ENCODE results near the gene ARHGAP24.
"Not testable (repeated sequence)": the region's sequence is repeated elsewhere in the genome, so short reads cannot be mapped to it uniquely, and the experiment has no call there.

The ARHGAP24 gene

DNA sequence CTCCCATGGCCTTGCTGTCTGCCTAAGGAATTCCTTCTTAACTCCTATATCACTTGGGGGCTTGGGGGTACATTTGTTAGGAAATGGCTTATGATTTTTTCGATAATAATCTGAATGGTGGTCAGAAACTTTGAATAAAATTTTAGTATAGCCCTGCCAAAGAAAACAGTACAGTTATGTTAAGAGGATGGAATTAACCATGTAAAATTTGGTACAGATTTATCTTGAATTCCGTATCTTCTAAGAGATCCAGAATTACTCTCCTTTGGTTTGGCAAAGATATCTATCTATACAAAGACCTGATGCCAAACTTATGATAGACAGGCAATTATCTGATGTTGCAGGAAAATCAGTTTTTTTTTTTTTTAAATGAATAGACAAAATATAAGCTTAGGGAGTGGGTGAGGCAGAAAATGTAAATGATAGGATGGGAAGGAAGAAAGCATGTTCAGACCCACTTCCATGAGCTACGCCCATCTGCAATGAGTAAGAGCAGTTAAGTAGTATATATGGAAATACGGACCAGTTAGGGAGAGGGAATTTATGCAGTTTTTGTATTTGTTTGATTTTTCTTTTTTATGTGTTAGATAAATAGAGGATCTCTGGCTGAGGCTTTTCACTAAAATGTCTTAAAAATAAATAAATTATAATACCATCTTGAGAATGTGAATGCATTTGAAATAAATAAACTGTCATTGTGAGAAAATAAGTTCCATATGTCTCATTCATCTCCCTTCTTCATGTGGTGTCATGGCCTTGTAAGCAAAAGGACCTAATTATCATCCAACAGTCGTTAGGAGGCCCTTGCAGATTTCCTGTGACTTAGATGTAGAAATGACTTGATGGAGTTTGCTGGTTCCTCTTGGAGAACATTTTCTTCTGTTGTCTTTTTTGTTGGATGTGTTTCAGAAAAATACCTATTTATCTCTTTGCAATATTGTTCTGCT is 389.6 kb downstream of the ARHGAP24 start:
- no peak for DNase-seq (ENCODE audit: low spot score)

DNA sequence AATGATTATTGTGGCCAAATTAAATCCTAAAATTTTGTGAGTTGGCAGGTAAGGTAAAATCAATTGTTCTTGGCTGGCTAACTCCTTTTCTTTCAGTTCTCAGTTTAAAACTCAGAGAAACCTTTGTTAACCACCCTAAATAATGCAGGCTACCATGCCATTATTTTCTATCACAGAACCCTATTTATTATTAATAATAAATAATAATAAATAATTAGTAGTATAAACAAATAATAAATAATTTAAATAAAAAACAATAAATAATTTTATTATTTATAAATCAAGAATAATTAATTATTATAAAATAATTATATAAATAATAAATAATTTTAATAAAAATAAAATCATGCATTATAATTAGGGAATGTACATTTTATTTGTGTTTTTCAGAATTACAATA is 390.3 kb downstream of the ARHGAP24 start:
- no peak for DNase-seq (ENCODE audit: low spot score)

GRCh38 chr4:85866508-85866907 is 391.6 kb downstream of the ARHGAP24 start:
- no peak for DNase-seq (ENCODE audit: low spot score)

GRCh38 chr4:85867271-85867670 is 392.3 kb downstream of the ARHGAP24 start:
- no peak for DNase-seq (ENCODE audit: low spot score)

DNA sequence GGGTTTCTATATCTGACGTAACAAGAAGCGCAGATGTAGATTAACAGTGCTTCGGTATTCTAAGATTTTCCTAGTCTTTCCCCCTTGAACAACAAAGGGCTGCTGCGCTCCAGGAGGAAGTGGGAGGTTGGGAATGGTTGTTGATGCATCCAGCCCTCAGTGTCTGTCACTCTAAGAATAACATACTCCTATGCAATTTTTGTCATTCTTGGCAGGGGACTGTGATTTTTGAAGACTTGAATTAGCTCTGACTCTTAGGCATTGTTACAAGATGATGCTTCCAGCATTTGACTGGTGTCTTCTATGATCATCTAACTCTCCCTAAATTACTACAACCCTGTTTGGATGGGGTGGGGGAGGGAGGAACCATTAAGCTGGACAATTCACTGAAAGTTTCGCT is 394.2 kb downstream of the ARHGAP24 start:
- DNase-seq (ENCODE audit: low spot score) = no peak

- peak; percentile 26 for DNase-seq (ENCODE audit: low spot score)
Measured at GRCh38 chr4:85870298-85871083, 395.5 kb downstream of the ARHGAP24 start.

DNA sequence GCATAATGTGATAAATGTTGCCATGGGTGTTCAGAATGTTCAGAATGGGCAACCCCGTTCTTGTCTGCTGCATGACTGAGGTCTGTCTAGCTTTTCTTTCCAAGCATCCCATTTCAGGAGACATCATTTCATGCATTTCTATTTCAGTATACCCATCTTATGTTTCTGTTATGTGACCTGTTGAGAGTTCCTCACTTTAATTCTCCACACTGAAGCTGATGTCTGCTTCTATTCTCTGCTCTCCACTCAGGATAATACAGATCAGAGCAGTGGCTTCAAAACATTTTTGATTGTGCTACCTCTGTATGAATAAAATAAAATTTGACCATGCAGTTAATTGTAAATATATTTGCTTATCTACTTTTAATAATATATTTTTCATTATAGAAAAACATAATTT is 398.6 kb downstream of the ARHGAP24 start:
- DNase-seq (ENCODE audit: low spot score) = no peak

DNA sequence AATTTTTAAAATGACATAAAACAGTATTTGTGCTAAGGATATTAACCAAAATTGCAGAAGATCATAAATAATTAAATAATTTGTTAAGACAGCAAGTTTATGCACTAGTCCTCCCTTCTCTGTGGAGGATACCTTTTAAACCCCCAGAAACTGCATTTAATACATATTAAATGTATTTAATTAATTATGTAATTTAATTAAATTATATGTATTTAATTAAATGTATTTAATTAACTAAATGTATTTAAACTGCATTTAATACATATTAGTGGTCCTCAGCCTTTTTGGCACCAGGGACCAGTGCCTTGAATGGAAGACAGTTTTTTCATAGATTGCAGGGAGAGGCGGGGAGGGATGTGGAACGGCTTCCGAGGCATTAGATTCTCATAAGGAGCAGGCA is 404.6 kb downstream of the ARHGAP24 start:
- DNase-seq (ENCODE audit: low spot score) = no peak

GRCh38 chr4:85883180-85883579 is 408.2 kb downstream of the ARHGAP24 start:
- DNase-seq (ENCODE audit: low spot score) = no peak

DNA sequence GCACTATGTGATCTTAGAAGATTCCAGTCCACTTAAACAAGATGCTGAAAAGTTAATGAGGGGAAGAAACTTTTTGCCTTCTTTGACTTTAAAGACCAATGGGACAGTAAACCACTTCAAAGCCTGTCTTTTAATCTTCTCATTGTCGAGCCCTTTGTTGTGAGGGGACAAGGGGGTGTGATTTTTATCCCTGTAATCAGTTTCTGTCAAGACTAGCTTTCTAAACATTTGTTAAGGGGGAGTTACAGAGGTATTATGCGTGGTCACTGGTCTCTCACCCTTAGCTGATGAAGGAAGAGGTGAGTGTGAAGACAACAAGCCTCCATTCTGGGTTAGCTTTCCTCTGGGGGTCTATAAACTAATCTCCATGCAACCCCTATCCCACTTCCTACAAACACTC is 409.3 kb downstream of the ARHGAP24 start:
- DNase-seq (ENCODE audit: low spot score) = no peak

DNA sequence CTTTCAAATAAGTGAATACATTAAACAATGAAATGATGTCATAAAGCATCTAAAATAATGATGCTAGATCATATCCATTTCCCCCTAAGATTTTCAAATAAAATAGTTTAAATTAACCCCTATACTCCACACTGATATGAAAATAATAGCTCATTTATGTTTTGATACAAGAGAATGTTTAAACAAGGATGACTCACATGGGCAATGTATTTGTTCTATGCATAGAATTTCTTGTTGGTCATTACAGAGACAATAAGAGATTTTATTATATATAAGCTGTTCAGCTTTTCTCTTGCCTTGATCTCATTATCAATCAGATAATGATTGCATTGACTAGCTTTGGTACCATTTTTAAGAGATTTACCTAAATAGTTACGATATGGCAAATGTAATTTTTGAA is 411.7 kb downstream of the ARHGAP24 start:
- no peak for DNase-seq (ENCODE audit: low spot score)

DNA sequence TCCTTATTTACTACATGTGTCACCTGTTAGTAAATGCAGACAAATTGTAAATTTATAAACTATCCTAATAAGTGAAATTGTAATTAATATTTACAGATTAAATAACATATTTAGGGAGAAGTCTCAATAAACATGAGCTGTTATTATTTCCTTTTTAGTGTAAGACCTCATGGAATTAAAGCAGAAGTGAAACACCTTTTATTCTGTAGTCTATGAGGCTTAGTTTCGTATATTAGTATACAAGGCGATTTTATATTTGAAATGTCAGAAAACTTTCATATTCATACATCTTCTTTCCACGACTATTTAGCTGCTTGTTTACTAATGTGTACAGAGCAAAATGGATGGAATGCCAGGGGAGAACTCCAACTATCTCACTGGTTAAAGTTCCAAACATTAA is 414.4 kb downstream of the ARHGAP24 start:
- no peak for DNase-seq (ENCODE audit: low spot score)

GRCh38 chr4:85895755-85896154 is 420.8 kb downstream of the ARHGAP24 start:
- DNase-seq (ENCODE audit: low spot score) = no peak

DNA sequence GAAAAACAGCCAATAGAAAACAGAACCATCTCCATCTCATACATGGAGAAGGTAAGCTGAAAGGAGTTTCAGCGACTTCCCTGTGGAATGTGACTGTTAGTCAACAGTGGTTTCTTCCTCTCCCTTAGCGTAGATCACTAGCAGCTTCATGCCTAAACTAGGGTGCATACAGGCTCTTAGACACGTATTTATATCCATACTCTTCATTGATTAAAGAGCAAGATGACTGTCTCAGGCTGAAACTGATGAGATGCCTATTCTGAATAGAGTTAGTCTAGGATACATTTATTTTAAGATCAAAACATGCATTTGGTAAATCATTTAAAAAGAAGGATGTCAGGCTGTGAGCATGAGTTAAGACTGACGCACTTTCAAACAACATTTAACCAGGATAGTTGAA is 423.3 kb downstream of the ARHGAP24 start:
- no peak for DNase-seq (ENCODE audit: low spot score)

DNA sequence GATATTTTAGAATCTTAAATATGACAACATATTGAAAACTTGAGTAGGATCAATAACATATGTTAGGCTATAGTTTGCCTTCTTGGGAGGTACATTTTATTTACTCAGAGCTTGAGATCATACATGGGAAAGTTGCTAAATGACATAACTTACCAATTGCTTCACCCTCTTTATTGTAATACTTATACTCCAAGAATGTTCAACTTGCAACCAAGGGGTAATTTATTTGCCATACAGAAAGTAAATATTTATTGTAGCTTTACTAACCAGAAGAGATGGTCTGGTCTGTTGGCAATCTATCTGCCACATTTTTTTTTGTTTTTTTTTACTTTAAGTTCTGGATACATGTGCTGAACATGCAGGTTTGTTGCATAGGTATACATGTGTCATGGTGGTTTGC is 426.6 kb downstream of the ARHGAP24 start:
- DNase-seq (ENCODE audit: low spot score) = no peak

DNA sequence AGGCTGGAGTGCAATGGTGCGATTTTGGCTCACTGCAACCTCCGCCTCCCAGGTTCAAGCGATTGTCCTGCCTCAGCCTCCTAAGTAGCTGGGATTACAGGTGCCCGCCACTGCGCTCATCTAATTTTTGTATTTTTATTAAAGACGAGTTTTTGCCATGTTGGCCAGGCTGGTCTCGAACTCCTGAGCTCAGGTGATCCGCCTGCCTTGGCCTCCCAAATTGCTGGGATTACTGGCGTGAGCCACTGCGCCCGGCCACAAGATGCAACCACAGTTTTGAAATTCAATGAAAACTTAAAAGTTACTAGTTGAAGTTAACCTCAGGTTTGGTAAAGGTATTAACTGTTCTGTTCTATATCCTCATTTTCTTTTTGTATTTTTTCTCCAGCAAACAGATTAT is 427.7 kb downstream of the ARHGAP24 start:
- not testable (repeated sequence) for DNase-seq (ENCODE audit: low spot score)

GRCh38 chr4:85905761-85906160 is 430.8 kb downstream of the ARHGAP24 start:
- no peak for DNase-seq (ENCODE audit: low spot score)

- no peak for DNase-seq (ENCODE audit: low spot score)
Measured at GRCh38 chr4:85907001-85907400, 432.1 kb downstream of the ARHGAP24 start.

DNA sequence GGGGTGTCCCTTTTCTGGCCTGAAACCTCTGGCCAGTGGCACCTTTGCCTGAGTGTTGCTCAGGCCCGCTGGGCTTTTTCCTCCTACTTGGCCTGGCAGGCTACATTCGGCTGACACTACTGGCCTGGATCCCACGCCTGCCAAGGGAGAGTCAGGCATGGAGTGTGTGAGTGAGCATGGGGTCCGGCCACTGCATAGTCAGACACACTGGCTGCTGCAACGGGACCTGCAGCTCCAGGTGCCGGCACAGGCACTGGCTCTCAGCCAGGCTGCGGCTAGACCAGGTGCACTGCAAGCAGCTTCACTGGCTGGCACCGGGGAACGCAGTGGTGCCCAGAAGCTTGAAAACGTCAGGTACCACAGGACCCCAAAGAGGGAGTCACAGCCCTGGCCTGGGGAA is 434.9 kb downstream of the ARHGAP24 start:
- no peak for DNase-seq (ENCODE audit: low spot score)

GRCh38 chr4:85910985-85911384 is 436.0 kb downstream of the ARHGAP24 start:
- no peak for DNase-seq (ENCODE audit: low spot score)

DNA sequence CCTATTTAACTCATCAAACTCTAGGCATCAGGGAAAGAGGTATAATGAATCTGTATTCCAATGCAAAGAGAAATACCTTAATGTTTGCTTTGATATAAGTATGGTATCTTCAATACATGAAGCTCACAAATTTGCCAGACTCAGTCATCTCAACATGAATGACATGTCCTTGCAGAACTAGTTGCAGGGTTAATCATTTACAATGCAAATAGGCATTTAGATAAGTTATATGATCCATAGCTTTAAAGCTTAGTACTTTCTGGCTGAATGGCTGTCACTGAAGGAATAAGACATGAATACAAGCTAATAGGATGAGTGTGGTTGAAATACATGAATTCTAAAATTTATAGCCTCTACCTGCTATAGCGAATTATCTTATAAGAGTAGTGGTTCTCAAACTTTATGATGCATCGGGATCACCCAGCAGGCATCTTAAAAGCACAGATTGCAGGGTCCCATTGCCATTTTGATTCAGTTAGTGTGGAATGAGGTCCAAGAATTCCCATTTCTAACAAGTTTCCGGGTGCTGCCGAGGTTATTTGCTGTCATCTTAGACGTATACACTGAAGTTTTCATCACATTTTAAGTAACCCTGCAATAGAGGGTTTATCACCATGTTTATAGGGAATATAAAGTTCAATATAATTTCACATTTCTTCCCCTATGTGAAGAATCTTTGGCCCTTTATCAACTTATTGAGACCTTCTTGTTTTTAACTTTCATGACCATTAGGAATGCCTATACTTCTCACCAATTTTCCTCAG is 439.2 kb downstream of the ARHGAP24 start:
- DNase-seq (ENCODE audit: low spot score) = no peak

GRCh38 chr4:85915570-85915969 is 440.6 kb downstream of the ARHGAP24 start:
- not testable (repeated sequence) for DNase-seq (ENCODE audit: low spot score)
